Left hindlimb (tissue), 1 donor: ENCODE results near the gene RBM20.

Source experiments
- DNase-seq: peaks from one replicate; pipeline ENCODE4 v3.0.0-alpha.2; 2018

The RBM20 gene

DNA sequence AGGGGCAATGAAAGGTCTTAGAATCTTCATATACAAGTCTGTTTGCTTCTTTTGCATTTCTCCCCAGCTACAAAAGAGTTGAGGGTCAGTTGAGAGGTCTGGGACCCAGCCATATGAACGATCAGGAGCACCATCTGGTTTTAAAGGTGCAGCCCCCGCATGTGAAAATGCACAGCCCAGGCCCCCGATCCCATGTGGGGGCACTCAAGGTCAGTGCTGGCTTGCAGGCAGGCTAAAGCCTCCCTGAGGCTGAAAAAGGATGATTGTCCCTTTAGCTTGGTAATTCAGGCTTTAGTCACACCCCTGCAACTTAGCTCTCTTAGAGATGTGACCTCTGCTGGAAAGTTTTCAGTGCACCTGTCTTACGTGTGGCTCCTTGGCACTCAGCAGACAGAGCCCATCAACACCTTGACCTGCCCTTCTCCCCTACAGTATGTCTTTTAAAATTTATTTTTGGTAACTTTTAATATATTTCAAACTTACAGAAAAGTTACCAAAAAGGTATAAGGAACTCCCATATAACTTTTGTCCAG, 147.5 kb downstream of the RBM20 start:
- DNase-seq, result no peak

DNA sequence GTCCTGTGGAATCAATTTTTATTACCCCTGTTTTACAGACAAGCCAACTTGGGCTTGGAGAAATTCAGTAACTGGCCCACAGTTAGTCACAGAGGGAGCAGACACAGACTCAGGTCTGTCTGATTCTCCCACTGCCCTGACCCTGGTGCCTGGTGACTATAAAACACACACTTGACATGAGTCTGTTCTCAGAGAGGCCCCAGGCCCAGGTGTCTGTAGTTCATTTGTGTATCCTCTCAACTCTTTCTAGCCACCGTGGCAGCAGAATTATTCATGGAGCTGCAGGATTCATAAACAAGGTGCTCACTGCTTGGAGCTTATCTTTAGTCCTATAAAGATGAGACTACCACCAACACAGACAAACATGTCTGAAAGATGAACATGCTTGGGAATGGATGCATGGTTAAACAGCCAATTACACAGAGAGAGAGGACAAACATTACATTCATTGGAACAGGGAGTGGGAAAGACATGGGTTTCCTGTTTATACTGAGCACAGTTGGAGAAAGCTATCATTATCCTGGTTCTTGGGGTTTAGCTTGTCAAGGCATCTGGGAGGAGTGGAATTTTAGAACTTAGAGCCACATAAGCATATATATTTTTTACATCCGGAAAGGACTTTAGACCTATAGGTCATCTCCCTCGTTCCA, 148.5 kb downstream of the RBM20 start:
- DNase-seq, result no peak

- no peak for DNase-seq
Observed at GRCh38 chr10:110793128-110793812, 149.1 kb downstream of the RBM20 start.

DNA sequence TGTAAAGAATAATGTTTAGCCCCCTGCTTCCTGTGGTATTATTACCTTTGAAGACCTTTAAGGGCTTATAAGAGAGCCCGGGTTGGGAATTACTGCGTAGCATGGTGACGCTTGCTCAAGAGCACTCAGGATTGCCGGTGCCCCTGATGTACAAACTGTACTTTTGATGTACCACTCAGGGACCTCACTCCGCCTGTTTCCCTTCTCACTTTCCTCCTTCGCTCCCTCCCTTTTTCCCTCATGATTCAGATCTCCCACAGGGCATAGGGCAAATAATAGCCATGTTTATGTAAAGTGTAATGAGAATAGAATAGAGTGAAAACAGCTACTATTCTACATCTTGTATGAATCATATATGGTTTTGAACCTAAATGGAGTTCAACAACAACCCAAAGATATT, 149.8 kb downstream of the RBM20 start:
- DNase-seq, result no peak

GRCh38 chr10:110794808-110795207, 150.7 kb downstream of the RBM20 start:
- no peak for DNase-seq

DNA sequence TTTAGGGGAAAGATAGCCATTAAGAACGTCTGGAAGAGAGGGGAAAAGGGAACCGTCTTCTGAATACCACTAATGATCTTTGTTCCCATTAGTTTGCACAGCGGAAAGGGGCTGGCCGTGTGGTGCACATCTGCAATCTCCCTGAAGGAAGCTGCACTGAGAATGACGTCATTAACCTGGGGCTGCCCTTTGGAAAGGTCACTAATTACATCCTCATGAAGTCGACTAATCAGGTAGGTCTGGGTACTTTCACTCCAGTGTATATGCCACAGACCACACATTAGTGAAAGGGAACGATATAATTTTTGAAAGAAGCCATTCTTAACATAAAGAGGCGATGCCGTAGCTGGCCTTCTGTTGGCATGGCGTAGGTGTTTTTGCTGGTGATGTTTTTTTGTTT, 153.3 kb downstream of the RBM20 start:
- no peak for DNase-seq

DNA sequence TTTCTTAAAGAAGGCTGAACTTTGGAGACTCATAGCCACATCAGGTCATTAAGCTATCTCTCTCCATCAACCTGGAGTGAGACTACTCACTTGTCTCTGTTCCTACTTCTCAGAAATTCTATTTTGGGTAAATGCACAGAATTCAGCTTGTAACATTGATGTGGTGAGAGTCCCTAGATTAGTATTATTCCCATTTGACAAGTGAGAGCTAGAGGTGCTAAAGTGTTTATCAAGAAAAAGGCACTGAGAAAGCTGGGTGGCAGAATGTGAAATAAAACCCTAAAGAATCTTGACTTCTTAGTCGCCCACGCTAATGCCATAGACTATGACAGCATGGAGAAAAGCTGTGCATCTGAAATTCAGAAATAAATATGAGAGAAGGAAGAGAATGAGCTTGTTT, 154.2 kb downstream of the RBM20 start:
- no peak for DNase-seq

DNA sequence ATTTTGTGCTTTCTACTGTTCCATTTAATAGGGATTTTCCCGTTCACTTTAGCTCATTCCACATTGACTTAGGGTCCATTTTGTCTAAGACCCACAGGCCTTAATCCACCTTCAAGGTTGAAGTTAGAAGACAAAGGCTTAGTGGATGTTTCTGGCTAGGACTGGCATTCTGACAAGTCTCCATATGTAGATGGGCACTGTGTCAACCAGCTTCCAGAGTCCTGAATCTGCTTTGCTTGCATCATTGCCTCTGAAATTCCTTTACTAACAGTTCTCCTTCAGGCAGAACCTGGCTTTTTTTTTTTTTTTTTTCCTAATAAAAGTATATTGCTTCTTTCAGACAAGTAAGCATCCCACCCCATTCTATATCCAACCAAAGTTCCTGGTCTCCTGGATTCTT, 158.0 kb downstream of the RBM20 start:
- no peak for DNase-seq

DNA sequence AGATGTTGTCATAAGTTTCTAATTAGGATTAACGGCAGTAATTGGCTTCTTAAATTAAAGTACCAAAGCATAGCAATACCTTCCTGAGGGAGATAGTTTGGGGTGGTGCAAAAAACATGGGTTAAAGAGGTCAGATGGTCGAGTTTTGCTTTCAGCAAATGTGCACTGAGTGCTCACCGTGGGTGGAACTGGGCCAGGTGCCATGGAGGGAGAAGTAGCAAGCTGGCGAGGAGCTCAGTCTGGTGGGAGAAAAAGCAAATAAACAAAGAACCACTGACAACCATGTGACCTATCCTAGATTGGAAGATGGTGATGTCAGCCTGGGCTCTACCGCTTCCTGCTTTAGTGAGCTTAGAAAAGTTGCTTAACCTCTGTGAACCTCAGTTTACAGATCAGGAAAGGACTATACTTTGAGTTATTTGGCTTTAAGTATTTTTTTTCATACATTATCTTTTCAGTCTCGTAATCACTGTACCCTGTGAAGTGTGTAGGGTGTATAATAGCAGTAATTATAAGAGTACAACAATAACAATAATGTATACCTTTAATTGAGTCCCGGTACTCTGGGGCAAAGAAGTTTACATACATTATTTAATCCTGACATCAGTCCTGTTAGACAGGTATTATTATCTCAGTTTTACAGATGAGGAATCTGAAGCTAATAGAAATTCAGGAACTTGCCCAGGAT, 158.6 kb downstream of the RBM20 start:
- DNase-seq, result peak; percentile 77

GRCh38 chr10:110803239-110803749, 159.2 kb downstream of the RBM20 start:
- DNase-seq, result no peak

GRCh38 chr10:110803830-110804338, 159.7 kb downstream of the RBM20 start:
- DNase-seq, result peak; percentile 64

GRCh38 chr10:110804376-110804775, 160.2 kb downstream of the RBM20 start:
- no peak for DNase-seq

DNA sequence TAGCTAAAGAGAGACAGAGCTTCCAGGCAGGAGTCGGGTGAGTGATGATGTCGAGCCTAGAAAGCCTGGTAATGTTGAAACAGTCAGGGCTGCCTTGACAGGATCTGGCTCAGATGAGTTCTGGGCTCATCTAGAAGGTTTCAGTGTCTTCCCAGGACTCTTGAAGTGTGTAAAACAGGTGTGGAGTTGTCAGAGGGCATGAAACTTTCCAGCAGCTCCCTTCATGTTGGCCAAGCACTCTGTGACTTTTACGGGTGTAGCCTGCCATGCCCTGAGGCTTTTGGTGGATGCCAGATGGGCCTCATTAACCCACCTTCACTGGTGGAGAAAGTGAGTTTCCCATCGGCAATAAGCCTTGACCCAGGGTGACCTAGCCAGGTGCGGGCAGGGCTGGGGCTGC, 161.2 kb downstream of the RBM20 start:
- no peak for DNase-seq

- no peak for DNase-seq
Observed at GRCh38 chr10:110806335-110806734, 162.2 kb downstream of the RBM20 start.

- DNase-seq, result no peak
Observed at GRCh38 chr10:110808123-110808522, 164.0 kb downstream of the RBM20 start.

DNA sequence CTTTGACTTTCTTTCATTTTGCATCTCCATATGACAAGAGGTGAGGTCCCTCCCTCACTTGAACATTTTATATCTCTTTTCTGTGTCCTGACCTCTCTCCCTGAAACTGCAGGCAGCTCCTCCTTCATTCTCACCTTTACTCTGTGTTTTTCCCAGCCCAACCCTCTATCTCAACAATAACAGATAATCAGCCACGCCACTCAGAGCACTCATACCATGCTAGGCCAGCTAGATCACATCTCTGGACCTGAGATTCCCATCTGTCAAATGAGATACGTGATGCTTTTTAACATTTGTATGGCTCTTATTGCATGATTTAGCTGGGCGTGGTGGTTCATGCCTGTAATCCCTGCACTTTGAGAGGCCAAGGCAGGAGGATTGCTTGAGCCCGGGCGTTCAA, 164.5 kb downstream of the RBM20 start:
- DNase-seq, result no peak

DNA sequence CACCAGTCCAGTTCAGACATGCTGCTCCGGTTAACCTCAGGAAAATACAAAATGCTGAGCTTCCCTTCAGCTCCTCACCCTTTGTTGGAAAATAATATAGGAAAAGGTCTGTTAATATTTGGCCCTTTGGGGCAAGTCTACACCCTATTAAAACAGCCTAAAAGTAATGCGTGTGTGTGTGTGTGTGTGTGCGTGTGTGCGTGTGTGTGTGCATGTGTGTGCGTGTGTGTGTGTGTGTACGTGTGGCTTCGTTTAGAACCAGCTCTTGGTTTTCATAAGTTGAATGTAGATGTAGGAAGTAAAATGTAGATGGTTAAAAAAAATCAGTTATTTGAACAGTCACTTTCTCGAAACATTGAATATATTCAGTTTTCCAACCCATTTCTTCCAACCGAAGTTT, 166.5 kb downstream of the RBM20 start:
- DNase-seq, result no peak

DNA sequence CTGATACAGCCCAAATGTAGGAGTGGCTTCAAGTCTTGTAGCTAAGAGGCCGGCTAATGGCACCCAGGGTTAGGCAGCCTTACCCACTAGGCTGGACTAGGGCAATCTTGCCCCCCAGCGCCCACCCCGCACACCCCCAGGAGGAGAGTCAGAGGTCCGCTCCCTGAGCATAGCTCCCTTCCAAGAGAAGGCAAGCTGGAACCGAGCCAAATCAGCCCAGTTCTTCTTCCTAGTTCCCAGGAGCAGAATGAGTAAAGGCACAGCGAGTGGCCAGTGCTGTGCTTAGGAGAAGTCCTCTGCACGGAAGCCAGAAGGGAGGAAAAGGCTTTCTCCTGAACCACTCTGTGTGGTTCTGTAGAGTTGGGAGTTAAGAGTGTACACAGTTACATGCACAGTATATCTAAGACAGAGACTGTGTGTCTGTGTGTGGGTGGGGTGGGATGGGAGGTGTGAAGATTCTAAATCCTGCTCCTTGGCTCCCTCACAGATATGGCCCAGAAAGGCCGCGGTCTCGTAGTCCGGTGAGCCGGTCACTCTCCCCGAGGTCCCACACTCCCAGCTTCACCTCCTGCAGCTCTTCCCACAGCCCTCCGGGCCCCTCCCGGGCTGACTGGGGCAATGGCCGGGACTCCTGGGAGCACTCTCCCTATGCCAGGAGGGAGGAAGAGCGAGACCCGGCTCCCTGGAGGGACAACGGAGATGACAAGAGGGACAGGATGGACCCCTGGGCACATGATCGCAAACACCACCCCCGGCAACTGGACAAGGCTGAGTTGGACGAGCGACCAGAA, 167.8 kb downstream of the RBM20 start:
- no peak for DNase-seq

DNA sequence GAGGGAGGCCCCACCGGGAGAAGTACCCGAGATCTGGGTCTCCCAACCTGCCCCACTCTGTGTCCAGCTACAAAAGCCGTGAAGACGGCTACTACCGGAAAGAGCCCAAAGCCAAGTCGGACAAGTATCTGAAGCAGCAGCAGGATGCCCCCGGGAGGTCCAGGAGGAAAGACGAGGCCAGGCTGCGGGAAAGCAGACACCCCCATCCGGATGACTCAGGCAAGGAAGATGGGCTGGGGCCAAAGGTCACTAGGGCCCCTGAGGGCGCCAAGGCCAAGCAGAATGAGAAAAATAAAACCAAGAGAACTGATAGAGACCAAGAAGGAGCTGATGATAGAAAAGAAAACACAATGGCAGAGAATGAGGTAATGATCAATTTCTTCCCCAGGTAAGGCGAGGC, 168.4 kb downstream of the RBM20 start:
- DNase-seq, result no peak

GRCh38 chr10:110813743-110814472, 169.8 kb downstream of the RBM20 start:
- no peak for DNase-seq

- DNase-seq, result no peak
Observed at GRCh38 chr10:110815354-110816004, 171.3 kb downstream of the RBM20 start.
